Loucy (cell line): ENCODE results near the gene CACNA1D.

ENCODE experiments used
- H2AFZ ChIP-seq: fragments of 200-600 bp; sonication (generic); 2 replicates; pipeline ENCODE4 v1.6.0; 2016; ENCODE audit warnings: antibody characterized with exemption, mild to moderate bottlenecking, low read length, moderate library complexity
- H3F3A ChIP-seq: fragments of 200-600 bp; 2 replicates; pipeline ENCODE4 v1.6.0; 2016; ENCODE audit warnings: antibody characterized with exemption, low read depth, mild to moderate bottlenecking
- H3K27me3 ChIP-seq: fragments of 200-600 bp; sonication (generic); 2 replicates; pipeline ENCODE4 v1.6.1; 2014; ENCODE audit warnings: low read length, mild to moderate bottlenecking; ENCODE audit not compliant: insufficient read depth, poor library complexity, severe bottlenecking
- H3K36me3 ChIP-seq: fragments of 200-600 bp; sonication (generic); 2 replicates; pipeline ENCODE4 v1.6.1; 2016; ENCODE audit warnings: low read length; ENCODE audit not compliant: insufficient read depth
- H3K4me1 ChIP-seq: fragments of 200-600 bp; sonication (generic); 2 replicates; pipeline ENCODE4 v1.5.1; 2014; ENCODE audit warnings: low read length, mild to moderate bottlenecking; ENCODE audit not compliant: insufficient read depth, poor library complexity, severe bottlenecking
- H3K4me2 ChIP-seq: fragments of 200-600 bp; sonication (generic); 2 replicates; pipeline ENCODE4 v1.6.0; 2014; ENCODE audit warnings: antibody characterized with exemption, low read length, low read depth, mild to moderate bottlenecking; ENCODE audit not compliant: poor library complexity, severe bottlenecking
- H3K4me3 ChIP-seq: fragments of 200-600 bp; sonication (generic); 2 replicates; pipeline ENCODE4 v1.5.1; 2014; ENCODE audit warnings: low read length, mild to moderate bottlenecking, mixed read lengths; ENCODE audit not compliant: poor library complexity, severe bottlenecking
- H3K79me2 ChIP-seq: fragments of 200-600 bp; sonication (generic); 2 replicates; pipeline ENCODE4 v1.6.1; 2014; ENCODE audit warnings: low read length; ENCODE audit not compliant: insufficient read depth
- H3K9ac ChIP-seq: fragments of 200-600 bp; sonication (generic); 2 replicates; pipeline ENCODE4 v1.6.0; 2014; ENCODE audit warnings: mild to moderate bottlenecking, low read depth, low read length, moderate library complexity; ENCODE audit not compliant: poor library complexity, severe bottlenecking
- H3K9me2 ChIP-seq: fragments of 200-600 bp; sonication (generic); replicated peaks from 2 replicates; pipeline ENCODE4 v1.6.1; 2016; ENCODE audit warnings: low read depth, low read length, mixed read lengths
- H3K9me3 ChIP-seq: fragments of 200-600 bp; sonication (generic); 2 replicates; pipeline ENCODE4 v1.6.1; 2014; ENCODE audit warnings: mild to moderate bottlenecking, antibody characterized with exemption, low read length, low read depth; ENCODE audit not compliant: insufficient read depth
- H4K20me1 ChIP-seq: fragments of 200-600 bp; sonication (generic); 2 replicates; pipeline ENCODE4 v1.6.0; 2014; ENCODE audit warnings: antibody characterized with exemption, low read length, mild to moderate bottlenecking; ENCODE audit not compliant: insufficient read depth, poor library complexity, severe bottlenecking
- CTCF ChIP-seq: fragments of 200-600 bp; sonication (generic); conservative IDR thresholded peaks from 2 replicates; pipeline ENCODE4 v1.5.1; 2014; ENCODE audit warnings: mild to moderate bottlenecking, antibody characterized with exemption, low read length
- EZH2phosphoT487 ChIP-seq: fragments of 200-600 bp; IDR thresholded peaks from 2 replicates; pipeline ENCODE4 v1.6.1; 2018; ENCODE audit warnings: antibody characterized with exemption, mild to moderate bottlenecking, moderate library complexity, borderline replicate concordance

The CACNA1D gene

DNA sequence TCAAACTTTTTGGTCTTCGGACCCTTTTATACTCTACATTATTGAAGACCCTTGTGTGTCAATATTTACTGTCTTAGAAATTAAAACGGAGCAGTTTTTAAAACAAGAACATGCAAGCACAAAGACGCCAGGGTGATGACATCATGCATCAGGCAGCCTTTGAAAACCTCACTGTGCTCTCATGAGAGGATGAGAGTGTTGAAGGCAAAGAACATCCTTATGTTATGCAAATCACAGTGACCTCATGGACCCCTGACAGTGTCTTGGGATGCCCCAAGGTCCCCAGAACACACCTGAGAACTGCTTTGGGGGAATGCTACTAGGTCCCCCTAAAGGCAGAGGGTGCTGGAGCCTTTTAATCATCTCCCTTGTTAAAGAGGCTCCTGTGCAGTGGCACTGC, 300.2 kb downstream of the CACNA1D start:
- Histone ChIP-seq H3K9me3 (no peaks in the 10 kb centered on the region), H3K79me2 (no peaks in the 10 kb centered on the region), H3K36me3 (no peaks in the 10 kb centered on the region), H2AFZ (no peak overlapping the region), H3K9ac (no peak overlapping the region), H3K4me2 (no peak overlapping the region), H3K27me3 (no peaks in the 10 kb centered on the region), H3F3A (no peaks in the 10 kb centered on the region), H3K4me3 (no peak overlapping the region), H3K4me1 (no peaks in the 10 kb centered on the region), H4K20me1 (no peaks in the 10 kb centered on the region), H3K9me2 (no peaks in the 10 kb centered on the region)
- TF ChIP-seq CTCF (no peak), EZH2phosphoT487 (no peak)

DNA sequence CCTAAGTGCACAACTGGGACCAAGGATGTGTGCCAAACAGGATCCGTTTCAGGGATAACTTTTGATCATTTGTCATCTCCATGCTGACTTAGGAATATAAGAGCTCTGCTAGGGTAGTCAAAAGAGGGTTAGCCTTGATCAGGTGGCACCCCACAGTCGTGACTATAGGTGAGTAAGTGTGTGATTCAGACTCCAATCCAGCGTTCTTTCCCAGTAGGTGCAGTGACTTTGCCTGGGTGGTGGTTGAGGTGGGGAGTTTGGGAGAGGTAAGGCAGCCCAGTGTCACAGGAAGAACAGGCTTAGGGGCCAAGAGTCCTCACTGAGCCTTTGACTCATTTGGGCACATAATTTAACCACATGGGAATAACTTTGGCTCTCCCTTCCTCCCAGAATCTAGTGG, 300.8 kb downstream of the CACNA1D start:
- TF ChIP-seq CTCF (no peak), EZH2phosphoT487 (no peak)
- no peaks in the 10 kb centered on the region for H3F3A ChIP-seq
- no peaks in the 10 kb centered on the region for H3K9me2 ChIP-seq
- no peaks in the 10 kb centered on the region for H3K27me3 ChIP-seq
- no peaks in the 10 kb centered on the region for H3K79me2 ChIP-seq
- no peak overlapping the region for H3K9ac ChIP-seq
- no peak overlapping the region for H3K4me3 ChIP-seq
- H3K4me1 ChIP-seq, result no peaks in the 10 kb centered on the region
- H3K4me2 ChIP-seq, result no peak overlapping the region
- H3K9me3 ChIP-seq, result no peaks in the 10 kb centered on the region
- H3K36me3 ChIP-seq, result no peaks in the 10 kb centered on the region
- no peaks in the 10 kb centered on the region for H4K20me1 ChIP-seq
- H2AFZ ChIP-seq, result no peak overlapping the region

DNA sequence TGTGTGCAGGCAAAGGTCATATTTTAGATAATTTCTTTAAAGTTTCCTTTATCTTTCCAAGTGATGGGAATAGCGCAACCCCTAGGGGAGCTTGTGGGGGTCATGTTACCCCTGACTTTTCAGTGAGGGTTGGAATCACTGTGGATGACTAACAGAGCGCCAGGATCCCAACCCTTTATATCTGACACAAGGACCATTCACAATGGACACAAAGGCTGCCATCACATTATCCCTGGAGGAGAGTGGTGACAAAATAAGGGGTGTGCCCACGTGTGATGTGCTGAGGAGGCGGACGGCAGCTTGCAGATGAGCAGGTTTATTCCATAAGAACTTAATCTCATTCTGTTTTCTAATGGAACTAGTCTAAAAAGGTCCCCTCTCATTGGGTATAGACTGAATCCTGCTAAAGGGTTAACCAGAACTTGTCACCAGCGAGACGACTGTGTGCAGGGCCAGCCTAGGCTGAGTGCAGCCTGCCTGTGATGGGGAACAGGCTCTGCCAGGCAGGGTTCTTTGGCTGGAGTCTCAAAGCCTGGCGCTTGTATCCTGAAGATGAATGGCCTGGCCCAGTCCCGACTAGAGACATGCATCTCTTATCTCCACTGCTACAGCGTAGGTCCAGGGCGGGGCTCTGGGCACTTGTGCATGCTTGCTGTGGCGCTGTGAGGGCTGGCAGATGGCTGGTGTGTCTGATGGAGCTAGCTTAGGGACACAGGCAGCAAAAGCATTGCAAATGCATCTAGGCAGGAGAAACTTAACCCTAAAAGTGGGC, 301.6 kb downstream of the CACNA1D start:
- Histone ChIP-seq H3K79me2 (no peaks in the 10 kb centered on the region), H2AFZ (no peak overlapping the region), H3K36me3 (no peaks in the 10 kb centered on the region), H3K4me3 (no peak overlapping the region), H3K9me3 (no peaks in the 10 kb centered on the region), H3K9me2 (no peaks in the 10 kb centered on the region), H3K9ac (no peak overlapping the region), H3K4me1 (no peaks in the 10 kb centered on the region), H3K4me2 (no peak overlapping the region), H3F3A (no peaks in the 10 kb centered on the region), H3K27me3 (no peaks in the 10 kb centered on the region), H4K20me1 (no peaks in the 10 kb centered on the region)
- no peak for TF ChIP-seq EZH2phosphoT487
- TF ChIP-seq CTCF, result no peak
